Subcutaneous adipose tissue (tissue), 4 donors: ENCODE measurements around the gene SYT8. TPM values are rescaled to one million over a fixed set of nuclear protein-coding genes. Genes with fewer than 3 reads are reported as not detected.

Experiments
- CTCF ChIP-seq: fragments of 450-650 bp; IDR thresholded peaks from one replicate; pipeline ENCODE4 v1.5.1; 2016; ENCODE audit warnings: low read depth, mild to moderate bottlenecking, control low read depth, antibody characterized with exemption, moderate library complexity
- total RNA-seq, 4 donors: library from RNA; depleted of rRNA; stranded (reverse); fragments of >200 nt; gene quantifications; one replicate each; pipeline ENCODE4 v1.1.0, GENCODE V29; 2016

SYT8 gene
- not detected for total RNA-seq

- no peak for TF ChIP-seq CTCF
These were observed at the start of gene SYT8 for GRCh38 chr11:1834779-1835670. Gene SYT8 (plus strand): TSS chr11:1834990. CDS start chr11:1835106, 116 bp downstream.

GRCh38 chr11:1785749-1786413 is 48.9 kb upstream of the SYT8 start:
- no peak for TF ChIP-seq CTCF

- TF ChIP-seq CTCF: no peak
These were observed 48.3 kb upstream of the SYT8 start for GRCh38 chr11:1786466-1786865.

- TF ChIP-seq CTCF: no peak
These were observed 42.9 kb upstream of the SYT8 start for GRCh38 chr11:1791912-1792311.

- no peak for TF ChIP-seq CTCF
These were observed 42.3 kb upstream of the SYT8 start for GRCh38 chr11:1792461-1792860.

- no peak for TF ChIP-seq CTCF
These were observed 41.7 kb upstream of the SYT8 start for GRCh38 chr11:1793081-1793480.

- no peak for TF ChIP-seq CTCF
These were observed 38.3 kb upstream of the SYT8 start for GRCh38 chr11:1796413-1797011.
